ENCODE results near the gene TBC1D7.

GRCh38 chr6:13280254-13280653 lies 48.1 kb downstream of the TBC1D7 start:
- TF ChIP-seq CTCF (conservative IDR thresholded peaks at IDR 0.05; ENCODE audit: low read depth, low read length): no peak
- TF ChIP-seq EZH2 (IDR thresholded peaks at IDR 0.05; ENCODE audit: borderline replicate concordance, low read depth, low read length, poor library complexity, severe bottlenecking): no peak

Data from A673 (cell line).